Heart left ventricle (tissue), 13 donors: ENCODE results near the gene MRPL19.

Experiments used
- CTCF ChIP-seq, 12 donors: fragments of 200-600 bp; sonication (generic) in 4 of 12; IDR thresholded peaks; one replicate each; pipeline versions ENCODE4 v1.5.0 to v1.8.0; 2018 to 2022; ENCODE audit warnings: antibody characterized with exemption in 12 of 12, mild to moderate bottlenecking in 5 of 12
- POLR2A ChIP-seq, 2 donors: fragments of 450-650 bp; IDR thresholded peaks; one replicate each; pipeline ENCODE4 v1.6.1; 2017; ENCODE audit warnings: antibody characterized with exemption in 2 of 2, mild to moderate bottlenecking in 2 of 2, moderate library complexity in 2 of 2
- donor health status: ischemic (EF 13 %, LVEDD 7.1; RV severe dilation, severe dysfunction).
- donor health status: DM: no; HTN: yes; CAD: no.
- donor health status: DM: no; HTN: no; CAD: no.
- donor health status: ischemic (EF 25% LVEDD 6.9; RV normal size, moderate dysfunction).
- donor health status: ischemic (EF 25% LVEDD 5.7; RV mildly dilated, moderate dysfunction).
- donor health status: ischemic (EF 35%, LVEDD 5.7; RV mildly dilated, moderate dysfunction).
- donor health status: nonischemic (EF 11% LVEDD 7.7; RV severe dilation, severe dysfunction).
- donor health status: DM: yes; HTN: yes; CAD: no.
- donor health status: PGD.
- donor health status: ischemic (EF 29% LVEDD 5.4; RV normal size, mild dysfunction).
- donor health status: nonischemic (EF 23%, LVEDD 6.1; RV moderate dilation, normal function).

DNA sequence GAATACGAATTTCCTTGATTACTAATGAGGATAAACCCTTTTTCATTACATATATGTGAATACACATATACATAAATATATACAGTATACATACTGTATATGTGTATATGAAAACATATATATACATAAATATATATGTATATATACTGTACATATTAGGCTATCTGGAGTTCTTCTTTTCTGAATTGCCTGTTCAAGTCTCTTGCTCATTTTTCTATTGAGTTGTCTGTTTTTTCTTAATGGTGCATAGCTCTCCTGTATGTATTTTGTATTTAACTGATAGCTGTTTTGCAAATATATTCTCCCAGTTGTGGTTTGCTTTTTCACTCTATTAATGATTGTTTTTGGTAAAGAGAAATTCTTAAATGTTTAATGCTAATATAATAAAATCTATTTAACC is 73.0 kb downstream of the MRPL19 start:
- no peak for TF ChIP-seq CTCF (IDR thresholded peaks at IDR 0.05)
- no peak for TF ChIP-seq POLR2A (IDR thresholded peaks at IDR 0.05)
